Stimulated activated CD4-positive, alpha-beta T cell treated with anti-CD3 and anti-CD28 coated beads, Interleukin-4, amount 100 ng/mL, for 4 hours (primary cell): ENCODE data around the gene NPTX2.
"Not testable (repeated sequence)": the region's sequence is repeated elsewhere in the genome, so short reads cannot be mapped to it uniquely, and the experiment has no call there.

Source experiments
- DNase-seq, 2 experiments: peaks; one replicate each; pipeline ENCODE4 v3.0.0-alpha.2; 2020

NPTX2 gene, protein sequence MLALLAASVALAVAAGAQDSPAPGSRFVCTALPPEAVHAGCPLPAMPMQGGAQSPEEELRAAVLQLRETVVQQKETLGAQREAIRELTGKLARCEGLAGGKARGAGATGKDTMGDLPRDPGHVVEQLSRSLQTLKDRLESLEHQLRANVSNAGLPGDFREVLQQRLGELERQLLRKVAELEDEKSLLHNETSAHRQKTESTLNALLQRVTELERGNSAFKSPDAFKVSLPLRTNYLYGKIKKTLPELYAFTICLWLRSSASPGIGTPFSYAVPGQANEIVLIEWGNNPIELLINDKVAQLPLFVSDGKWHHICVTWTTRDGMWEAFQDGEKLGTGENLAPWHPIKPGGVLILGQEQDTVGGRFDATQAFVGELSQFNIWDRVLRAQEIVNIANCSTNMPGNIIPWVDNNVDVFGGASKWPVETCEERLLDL

DNA sequence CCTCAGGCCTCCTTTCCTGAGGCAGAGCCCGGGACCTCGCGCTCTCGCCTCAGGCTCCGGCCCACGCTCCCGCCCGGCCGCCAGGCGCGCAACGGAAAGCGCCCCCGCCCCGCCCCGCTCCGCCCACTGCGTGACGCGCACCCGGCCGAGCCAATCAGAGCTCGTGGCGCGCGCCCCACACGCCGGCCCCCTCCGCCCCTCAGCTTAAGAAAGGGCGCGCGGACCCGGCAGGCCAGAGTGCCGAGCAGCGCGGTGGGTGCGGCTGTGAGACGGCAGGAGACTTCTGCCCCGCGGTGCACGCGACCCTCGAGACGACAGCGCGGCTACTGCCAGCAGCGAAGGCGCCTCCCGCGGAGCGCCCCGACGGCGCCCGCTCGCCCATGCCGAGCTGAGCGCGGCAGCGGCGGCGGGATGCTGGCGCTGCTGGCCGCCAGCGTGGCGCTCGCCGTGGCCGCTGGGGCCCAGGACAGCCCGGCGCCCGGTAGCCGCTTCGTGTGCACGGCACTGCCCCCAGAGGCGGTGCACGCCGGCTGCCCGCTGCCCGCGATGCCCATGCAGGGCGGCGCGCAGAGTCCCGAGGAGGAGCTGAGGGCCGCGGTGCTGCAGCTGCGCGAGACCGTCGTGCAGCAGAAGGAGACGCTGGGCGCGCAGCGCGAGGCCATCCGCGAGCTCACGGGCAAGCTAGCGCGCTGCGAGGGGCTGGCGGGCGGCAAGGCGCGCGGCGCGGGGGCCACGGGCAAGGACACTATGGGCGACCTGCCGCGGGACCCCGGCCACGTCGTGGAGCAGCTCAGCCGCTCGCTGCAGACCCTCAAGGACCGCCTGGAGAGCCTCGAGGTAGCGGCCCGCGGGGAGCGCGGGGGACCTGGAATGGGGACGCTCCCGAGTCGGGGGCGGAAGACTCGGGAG, at the start of gene NPTX2:
TSS of gene NPTX2 (plus strand) at position 235 of the 909 bp plus-strand sequence. CDS start at position 412, 177 bp downstream.
- peak in 1 of 2 experiments; percentile 3 for DNase-seq

DNA sequence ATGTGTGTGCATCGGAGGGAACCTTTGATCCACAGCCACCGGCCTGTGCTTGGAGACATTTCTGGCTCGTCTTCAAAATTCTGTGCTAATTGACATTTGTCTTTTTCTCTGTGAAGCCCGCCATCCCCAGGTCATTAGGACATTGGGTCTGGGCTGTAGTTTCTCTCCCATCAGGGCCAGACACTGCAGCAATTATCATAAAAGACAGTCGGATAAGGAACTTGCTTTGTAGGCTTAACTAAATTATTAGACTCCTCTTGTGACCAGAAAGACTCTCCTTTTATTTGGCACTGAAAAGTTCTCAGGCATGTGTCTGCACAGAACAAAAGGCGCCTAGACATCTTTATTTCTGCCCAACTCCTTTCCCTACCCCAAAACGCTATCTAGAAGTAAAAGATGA, 49.1 kb upstream of the NPTX2 start:
- DNase-seq, result no peak

DNA sequence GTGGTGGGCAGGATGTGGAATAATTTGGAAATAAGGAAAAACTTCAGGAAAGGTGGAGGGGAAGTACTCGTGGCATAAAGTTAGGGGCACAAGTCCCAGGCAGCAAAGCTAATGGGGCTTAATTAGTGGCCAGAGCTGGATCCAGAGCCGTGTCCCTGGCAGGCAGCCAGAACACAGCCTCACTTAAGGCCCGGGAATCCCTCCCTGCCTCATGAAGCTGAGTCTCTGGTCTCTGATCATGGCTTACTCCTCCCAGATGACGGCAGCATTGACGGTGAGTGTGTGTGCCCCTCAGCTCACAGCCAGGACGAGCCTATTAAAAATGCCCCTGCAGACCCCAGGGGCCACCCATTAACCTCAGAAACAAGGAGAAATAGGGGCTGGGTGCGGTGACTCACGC, 48.2 kb upstream of the NPTX2 start:
- no peak for DNase-seq

DNA sequence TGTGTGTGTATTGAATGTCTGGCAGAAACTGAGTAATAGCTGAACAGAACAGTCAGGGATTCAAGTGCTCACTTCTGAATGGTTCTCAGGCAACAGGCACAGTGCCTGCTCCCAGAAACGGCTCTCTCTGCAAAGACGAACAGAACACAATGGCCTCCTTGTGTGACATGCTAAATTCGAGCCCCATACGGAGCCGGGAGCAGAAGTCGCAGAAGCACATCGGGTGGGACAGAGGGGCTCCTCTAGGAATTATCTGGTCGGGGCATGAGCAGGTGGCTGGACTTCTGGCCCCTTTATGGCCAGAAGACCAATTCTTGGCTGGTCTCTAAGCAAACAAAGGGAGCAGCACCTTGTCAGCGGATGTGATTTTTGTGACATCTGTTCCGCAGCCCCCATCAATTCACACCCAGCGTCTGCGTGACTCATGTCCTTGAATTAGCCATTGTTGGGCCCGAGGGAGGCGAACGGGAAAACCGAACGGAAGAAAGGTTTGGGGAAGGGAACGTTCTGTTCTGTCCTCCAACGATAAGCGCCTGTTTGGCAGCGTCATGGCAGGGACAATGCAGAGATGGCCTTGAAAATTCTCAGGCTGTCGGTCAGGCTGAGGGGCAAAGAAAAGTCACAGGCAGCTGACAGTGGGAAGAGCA, 47.3 kb upstream of the NPTX2 start:
- DNase-seq, result no peak

DNA sequence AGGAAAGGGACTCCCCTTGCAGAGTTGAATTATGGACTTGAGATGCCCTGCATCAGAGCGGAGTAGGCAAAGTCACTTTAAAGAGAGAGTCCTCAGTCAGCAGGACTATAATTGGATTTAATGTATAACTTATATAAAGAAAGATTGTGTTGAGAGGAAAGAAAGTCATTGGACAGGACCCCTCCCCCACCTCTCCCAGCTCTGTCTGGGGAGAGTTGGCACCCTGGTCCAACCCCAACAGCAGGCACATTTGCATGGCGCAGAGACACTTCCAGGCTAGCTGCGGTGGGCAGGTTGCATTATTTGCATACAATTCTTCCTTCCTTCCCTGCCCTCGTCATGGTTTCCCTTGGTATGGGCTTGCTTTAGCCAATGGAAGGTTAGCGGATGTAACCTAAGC, 46.1 kb upstream of the NPTX2 start:
- no peak for DNase-seq

DNA sequence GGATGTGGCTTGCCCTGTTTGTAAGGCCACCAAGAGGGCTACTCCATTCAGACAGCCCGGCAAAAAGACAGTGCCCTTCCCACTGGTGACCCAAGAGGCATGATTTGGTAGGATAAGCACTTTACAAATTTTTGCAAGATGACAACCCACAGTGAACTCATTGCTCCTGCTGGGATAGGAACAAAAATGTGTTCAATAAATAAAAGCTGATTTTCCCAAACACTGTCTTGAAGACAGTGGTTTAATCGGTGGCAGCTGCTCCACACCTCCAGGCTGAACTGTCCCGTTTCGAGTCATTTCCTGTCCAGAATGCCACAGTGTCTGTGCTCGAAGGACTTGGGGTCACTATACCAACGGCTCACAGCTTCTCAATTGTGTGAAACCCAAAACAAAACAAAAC, 45.1 kb upstream of the NPTX2 start:
- no peak for DNase-seq

DNA sequence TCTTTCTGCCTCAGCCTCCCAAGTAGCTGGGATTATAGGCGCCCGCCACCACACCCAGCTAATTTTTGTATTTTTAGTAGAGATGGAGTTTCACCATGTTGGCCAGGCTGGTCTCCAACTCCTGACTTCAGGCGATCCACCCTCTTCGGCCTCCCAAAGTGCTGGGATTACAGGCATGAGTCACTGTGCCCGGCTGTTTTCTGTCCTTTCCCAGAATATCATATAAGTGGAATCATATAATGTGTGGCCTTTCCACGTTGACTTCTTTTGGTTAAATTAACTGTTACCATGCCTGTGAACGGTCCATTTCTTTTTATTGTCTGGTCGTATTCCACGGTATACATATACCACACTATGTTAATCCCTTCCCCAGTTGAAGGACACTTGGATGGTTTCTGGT, 44.4 kb upstream of the NPTX2 start:
- DNase-seq, result not testable (repeated sequence)

DNA sequence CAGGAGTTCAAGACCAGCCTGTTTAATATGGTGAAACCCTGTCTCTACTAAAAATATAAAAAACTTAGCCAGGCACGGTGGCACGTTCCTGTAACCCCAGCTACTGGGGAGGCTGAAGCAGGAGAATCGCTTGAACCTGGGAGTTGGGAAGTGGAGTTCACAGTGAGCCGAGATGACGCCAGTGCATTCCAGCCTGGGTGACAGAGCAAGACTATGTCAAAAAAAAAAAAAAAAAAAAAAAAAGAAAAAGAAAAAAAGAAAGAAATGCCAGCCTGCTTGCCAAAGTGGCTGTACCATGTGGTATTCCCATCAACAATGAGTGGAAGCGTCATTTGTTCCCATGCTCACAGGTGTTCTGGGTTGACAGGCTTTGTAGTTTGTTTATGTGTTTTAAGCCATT, 43.3 kb upstream of the NPTX2 start:
- DNase-seq, result no peak

DNA sequence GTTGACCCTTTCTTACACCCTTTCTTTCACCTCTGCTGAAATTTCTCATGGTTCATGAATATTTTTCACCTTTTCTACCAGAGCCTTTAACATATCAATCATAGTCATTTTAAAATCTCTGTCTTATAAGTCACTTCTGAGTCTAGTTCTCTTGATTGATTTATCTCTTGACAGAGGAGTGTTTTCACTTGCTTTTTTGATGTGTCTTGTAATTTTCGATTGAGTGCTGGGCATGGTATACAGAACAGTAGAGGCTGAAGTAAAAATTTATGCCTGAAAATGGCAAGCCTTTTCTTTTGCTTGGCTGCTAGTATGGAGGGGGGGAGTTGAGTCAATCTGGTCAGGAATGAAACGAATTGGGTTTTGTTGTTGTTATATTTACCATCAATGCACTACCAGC, 41.2 kb upstream of the NPTX2 start:
- DNase-seq, result no peak

DNA sequence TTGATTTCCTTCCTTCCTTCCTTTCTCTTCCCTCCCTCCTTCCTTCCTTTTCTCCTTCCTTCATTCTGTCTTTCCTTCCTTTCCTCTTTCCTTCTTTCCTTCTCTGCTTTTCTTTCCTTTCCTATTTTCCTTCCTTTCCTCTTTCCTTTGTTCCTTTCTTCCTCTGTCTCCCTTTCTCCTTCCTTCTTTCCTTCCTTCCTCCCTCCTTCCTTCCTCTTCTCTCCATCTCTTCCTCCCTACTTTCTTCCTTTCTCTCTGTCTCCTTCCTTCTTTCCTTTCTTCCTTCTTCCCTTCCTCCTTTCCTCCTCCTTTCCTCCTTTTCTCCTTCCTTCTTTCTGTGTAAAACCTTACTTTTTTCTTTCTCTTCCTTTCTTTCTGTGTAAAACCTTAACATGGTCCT, 32.3 kb upstream of the NPTX2 start:
- no peak for DNase-seq

DNA sequence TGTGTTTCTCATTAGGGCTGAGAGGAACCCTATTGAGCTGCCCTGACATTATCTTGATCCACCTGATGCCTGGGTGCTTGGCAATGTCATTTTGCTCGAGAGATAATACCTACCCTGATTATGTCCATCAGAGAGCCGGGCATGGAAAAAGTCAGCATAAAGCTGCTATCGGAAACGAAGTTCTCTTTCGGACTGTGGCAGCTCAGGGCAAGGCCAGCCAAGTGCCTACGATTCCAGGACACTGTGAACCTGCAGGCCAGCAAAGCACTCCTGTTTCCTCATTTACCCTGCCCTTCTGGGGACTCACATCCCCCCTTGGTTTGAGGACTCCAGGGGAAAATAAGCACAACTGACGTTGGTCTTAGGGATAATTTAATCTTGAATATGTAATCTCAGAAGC, 25.2 kb upstream of the NPTX2 start:
- DNase-seq, result no peak

DNA sequence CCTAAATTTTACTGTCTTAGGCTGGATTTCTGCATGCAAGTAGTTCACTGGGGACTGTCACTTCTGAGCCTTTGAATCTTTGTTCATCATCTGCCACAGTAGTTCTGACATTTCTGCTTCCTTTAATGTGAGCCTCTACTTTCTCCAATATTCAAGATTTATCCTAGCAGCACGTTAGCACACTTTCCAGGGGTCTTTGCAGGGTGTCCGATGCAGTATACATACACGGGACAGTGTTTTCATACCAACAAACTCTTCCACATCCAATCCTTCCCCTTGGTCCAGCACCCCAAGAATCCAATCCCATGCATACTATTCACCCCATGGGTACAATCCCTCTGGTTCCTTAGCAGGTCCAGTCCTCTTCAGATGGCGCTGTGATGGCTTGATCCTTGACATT, 22.7 kb upstream of the NPTX2 start:
- DNase-seq, result no peak

DNA sequence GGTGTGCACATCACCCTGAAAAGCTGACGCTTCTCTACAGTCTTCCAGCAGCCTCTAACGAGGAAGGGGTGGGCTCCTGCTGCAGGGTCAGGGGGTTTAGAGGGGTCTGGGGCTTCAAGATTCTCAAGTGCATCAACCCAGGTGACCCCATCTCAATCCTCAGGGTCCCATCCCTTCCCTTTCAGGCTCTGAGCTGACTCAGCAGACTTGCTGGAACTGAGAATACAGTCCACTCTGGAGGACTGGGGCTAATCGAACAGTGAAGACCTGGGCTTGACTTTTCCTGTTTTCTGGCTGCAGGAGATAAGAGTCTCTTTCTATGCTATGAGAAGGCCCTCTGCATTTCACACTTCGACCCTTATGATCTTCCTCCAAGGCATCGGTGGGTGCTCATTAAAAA, 22.3 kb upstream of the NPTX2 start:
- DNase-seq, result no peak

DNA sequence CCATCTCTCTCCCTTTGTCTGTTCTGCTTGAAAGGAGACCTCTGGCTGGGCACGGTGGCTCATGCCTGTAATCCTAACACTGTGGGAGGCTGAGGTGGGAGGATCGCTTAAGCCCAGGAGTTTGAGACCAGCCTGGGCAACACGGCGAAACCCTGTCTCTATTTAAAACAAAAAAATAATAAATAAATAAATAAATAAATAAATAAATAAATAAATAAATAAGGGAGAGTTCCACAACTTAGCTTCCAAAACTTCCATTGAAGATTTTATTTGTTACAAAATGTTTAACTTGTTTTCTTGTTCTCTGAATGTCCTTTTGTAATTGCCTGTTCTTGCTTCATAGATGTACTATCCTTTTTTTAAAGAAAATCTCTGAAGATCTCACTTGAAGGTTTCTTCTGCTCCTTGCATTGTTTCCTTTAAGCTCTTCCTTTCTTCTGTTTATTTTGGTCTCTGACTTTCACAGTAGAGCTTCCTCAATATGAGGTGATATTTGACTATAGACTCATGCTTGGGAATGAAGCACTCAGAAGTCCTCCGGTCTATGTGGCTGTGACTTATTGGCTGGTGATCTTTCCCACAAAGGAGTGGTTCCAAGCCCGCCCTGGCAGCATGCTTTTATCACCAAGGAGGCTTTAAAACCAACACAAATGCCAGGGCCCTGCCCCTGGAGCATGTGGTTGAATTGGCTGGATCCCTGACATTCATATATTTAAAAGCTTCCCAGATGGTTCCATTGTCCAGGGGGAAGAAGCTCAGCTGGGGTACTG, 18.1 kb upstream of the NPTX2 start:
- DNase-seq, result no peak

DNA sequence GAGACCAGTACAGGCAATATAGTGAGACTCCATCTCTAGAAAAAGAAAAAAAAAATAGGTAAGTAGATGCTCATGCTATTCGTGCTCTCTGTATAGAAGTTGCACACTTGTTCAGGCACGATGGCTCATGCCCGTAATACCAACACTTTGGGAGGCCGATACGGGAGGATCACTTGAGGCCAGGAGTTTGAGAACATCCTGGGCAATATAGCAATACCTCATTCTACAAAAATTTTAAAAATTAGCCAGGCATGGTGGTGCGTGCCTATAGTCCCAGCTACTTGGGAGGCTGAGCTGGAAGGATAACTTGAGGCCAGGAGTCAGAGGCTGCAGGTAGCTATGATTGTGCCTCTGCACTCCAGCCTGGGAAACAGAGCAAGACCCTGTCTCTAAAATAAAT, 17.2 kb upstream of the NPTX2 start:
- no peak for DNase-seq

DNA sequence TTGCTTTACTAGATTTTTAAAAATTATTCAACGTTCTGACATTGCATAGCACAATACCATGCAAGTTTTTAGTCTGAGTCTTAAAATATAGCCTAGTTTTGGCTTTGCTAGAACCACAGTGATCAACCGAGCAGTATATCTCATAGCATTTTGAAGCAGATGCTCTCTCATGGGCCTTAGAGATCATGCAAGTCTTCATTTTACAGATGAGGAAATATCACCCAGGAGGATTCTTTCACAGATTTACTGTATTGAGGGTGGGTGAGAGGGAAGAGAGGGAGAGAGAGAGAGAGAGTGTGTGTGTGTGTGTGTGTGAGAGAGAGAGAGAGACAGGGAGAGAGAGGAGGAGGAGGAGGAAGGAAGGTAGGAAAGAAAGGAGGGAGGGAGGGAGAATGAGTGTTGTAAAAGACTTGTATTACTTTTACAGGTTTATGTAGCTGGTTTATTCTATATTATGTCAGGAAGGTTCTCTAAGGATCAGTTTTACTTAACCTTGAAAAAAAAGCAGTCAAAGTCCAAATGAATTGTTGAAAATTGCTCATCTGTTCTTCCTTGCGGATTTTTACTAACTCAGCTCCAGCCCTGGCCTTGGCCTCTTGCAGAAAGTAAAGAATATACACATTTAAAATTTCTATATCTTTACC, 14.2 kb upstream of the NPTX2 start:
- DNase-seq, result no peak

DNA sequence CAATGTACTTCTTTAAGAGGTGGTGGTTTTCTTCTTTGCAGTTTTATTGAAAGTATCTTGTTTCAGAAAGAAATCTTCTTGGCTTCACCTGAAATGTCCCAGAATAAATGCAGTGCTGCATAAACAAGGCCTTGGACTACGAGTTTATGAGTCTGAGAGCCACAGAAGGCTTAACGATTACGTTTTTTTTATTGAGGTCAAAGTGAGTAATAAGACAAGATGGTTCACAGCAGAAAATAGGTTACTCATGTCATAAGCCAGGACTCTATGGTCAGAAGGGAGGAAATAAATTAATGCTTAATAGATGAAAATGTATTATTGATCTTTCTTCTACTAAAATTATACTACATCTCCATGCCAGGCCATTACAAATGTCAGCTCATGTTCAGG, 13.7 kb upstream of the NPTX2 start:
- no peak for DNase-seq

DNA sequence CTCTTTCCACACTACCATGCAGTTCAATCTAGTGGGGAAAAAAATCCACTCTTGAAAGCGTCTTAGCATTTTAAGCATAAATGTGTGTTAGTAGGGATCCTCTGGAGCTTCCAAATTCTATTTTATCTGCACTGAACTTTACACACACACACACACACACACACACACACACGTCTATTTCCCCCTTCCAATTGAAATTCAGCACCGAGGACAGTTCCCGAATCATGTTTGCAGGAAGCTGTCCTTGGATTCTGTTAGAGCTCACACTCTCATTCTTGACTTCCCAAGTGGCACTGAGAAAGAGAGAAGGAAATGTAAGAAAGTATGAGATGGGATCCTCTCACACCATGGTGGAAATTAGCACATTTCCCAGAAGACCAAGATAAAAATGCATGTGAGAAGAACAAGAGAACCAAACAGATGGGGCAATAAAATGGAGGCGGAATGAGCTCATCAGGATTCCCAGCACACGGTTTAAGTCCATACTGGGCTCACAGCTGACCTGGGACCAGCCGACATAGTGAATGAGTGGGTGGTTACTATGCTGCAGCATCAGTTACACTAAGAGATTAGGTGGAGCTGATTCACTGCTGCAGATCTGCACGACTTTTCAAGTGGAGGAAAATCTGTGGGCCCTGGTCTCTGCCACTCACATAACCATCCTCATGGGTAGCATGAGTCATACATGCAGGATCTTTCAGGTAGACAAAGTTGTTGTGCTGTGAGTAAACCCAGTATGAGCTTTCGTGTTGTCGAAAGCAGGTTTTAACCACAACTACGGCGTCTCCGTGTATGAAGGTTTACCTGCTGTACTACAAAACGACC, 3.3 kb upstream of the NPTX2 start:
- DNase-seq, result no peak

DNA sequence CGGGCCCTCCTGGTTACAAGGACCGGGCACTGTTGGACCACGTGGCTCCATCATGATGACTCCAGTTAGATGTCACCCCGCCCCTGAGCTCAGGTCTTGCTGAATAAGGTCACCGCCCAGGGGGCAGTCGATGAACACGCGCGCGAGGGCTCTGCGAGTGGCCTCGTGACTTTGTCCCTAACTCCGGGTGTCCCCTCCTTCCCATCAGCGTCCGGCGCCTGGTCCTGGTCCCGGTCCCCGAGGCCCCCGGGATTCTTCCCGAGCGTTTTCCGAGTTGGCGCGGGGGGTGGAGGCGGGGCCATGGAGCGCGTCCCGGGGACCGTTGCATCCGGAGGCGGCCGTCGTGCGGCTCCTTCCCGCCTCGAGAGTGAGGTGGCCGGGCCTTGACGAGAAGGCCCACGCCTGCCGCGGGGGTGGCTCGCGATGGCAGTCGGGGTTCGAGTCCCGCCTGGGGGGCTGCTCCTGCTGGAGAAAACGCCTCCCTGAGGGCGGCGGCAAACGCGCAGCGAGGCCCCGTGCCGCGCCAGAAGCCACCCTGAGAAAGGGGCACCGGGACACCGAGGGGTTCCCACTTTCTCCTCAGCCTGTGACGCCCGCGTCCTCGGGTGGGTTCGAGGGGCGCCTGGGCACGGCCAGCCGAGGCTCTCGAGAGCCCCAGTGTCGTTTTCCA, 569 bp upstream of the NPTX2 start:
- no peak for DNase-seq

DNA sequence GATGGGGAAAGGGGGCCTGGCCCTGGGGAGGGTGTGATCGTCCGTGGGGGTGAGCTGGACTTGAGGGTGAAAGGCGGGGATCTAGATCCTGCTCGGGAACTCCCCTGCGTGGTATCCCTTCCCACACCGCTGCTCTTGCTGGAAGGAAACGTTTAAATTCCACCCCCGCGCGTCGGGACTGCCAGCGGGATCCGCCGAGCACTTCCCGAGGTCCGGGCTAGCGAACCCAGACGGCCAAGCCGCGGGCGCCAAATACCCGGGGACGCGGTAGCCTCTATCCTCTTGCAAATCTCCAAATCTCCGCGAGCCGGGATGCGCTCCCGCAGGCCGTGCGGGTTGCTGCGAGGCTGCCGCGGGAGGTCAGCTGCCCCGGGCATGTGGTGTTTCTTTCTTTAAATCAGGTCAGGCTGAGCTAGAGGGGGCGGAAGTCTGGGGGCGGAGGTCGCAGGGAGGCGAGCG, 904 bp downstream of the NPTX2 start:
- no peak for DNase-seq

DNA sequence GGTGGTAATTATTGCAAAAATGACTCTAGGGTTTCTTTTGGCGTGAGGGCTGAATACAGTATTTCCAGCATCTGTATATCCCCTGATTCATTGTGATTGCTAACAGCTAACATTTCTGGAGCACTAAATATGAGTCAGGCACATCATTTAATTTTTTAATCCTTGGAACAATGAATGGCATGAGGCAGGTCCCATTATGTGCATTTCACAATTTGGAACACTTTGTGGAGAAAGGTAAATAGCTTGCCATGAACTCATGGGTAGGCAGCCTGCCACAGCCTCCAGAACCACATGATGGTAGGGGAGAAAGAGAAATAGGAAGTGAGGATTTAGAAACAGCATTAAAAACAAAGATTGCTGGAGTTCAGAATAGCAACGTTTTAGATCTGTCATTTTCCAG, 1.7 kb downstream of the NPTX2 start:
- no peak for DNase-seq
